ENCODE measurements around the gene HAUS7.

DNA sequence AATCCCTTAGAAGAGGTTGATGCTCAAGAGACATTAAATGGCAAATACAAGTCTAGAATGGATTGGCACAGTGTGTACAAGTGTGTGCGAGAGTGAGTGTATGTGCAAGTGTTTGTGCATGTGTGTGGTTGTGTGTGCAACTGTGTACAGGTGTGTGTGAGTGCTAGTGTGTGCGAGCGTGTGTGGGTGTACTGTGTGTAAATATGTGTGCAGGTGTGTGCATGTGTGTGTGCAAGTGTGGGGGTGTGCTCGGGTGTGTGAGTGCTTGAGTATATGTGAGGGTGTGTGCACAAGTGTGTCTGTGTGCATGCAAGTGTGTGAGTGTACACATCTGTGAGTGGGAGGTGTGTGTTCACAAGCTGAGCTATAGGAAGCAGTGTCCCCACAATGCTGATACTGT, 30.4 kb downstream of the HAUS7 start:
- TF ChIP-seq TAF1 (IDR thresholded peaks at IDR 0.05; ENCODE audit: borderline replicate concordance, low read depth, low read length) (no peak), POLR2A (IDR thresholded peaks at IDR 0.05; ENCODE audit: low read depth, low read length) (no peak)
